ENCODE data around the gene PLEKHN1.

PLEKHN1 gene

GRCh38 chr1:966135-966703 lies at the start of gene PLEKHN1:
PLEKHN1 (plus strand) TSS chr1:966482; CDS start chr1:966532, 50 bp downstream.
- Mint-ChIP-seq H3K36me3 (ENCODE audit: insufficient read depth) (peaks cover 7% of the 10 kb centered on the region), H3K4me3 (peak within 1 kb of the TSS; percentile 76), H3K27me3 (no peaks in the 10 kb centered on the region), H3K27ac (ENCODE audit: low read depth) (peak within 1 kb of the TSS; percentile 22), H3K4me1 (no peaks in the 10 kb centered on the region), H3K9me3 (no peaks in the 10 kb centered on the region)
- DNase-seq (ENCODE audit: low spot score in 2 of 2) = no peak
- no peak for ATAC-seq (replicated peaks; ENCODE audit: extremely low read depth, poor library complexity, severe bottlenecking)

- DNase-seq (ENCODE audit: low spot score in 2 of 2) (no peak), ATAC-seq (replicated peaks; ENCODE audit: extremely low read depth, poor library complexity, severe bottlenecking) (no peak)
- no peak overlapping the region for H3K4me3 Mint-ChIP-seq
- H3K4me1 Mint-ChIP-seq = peaks cover 12% of the 10 kb centered on the region
- H3K36me3 Mint-ChIP-seq (ENCODE audit: insufficient read depth) = peaks cover 1% of the 10 kb centered on the region
- peaks cover 85% of the 10 kb centered on the region for H3K27me3 Mint-ChIP-seq
- H3K27ac Mint-ChIP-seq (ENCODE audit: low read depth) = no peak overlapping the region
- H3K9me3 Mint-ChIP-seq = no peaks in the 10 kb centered on the region
These were observed 49.2 kb upstream of the PLEKHN1 start for GRCh38 chr1:917076-917459.

- peaks cover 85% of the 10 kb centered on the region for H3K27me3 Mint-ChIP-seq
- H3K27ac Mint-ChIP-seq (ENCODE audit: low read depth) = no peak overlapping the region
- H3K9me3 Mint-ChIP-seq = no peaks in the 10 kb centered on the region
- peaks cover 8% of the 10 kb centered on the region for H3K4me1 Mint-ChIP-seq
- DNase-seq (ENCODE audit: low spot score in 2 of 2) (no peak), ATAC-seq (replicated peaks; ENCODE audit: extremely low read depth, poor library complexity, severe bottlenecking) (no peak)
- no peak overlapping the region for H3K4me3 Mint-ChIP-seq
- H3K36me3 Mint-ChIP-seq (ENCODE audit: insufficient read depth) = no peaks in the 10 kb centered on the region
These were observed 48.7 kb upstream of the PLEKHN1 start for GRCh38 chr1:917466-918091.

GRCh38 chr1:918353-918752 lies 47.9 kb upstream of the PLEKHN1 start:
- Mint-ChIP-seq H3K4me1 (peaks cover 10% of the 10 kb centered on the region), H3K4me3 (no peak overlapping the region), H3K27me3 (peaks cover 85% of the 10 kb centered on the region), H3K9me3 (no peaks in the 10 kb centered on the region), H3K36me3 (ENCODE audit: insufficient read depth) (peaks cover 2% of the 10 kb centered on the region), H3K27ac (ENCODE audit: low read depth) (no peak overlapping the region)
- ATAC-seq (replicated peaks; ENCODE audit: extremely low read depth, poor library complexity, severe bottlenecking) (no peak), DNase-seq (ENCODE audit: low spot score in 2 of 2) (no peak)

GRCh38 chr1:918843-919242 lies 47.4 kb upstream of the PLEKHN1 start:
- Mint-ChIP-seq H3K4me1 (peaks cover 10% of the 10 kb centered on the region), H3K27me3 (peaks cover 81% of the 10 kb centered on the region), H3K4me3 (no peak overlapping the region), H3K36me3 (ENCODE audit: insufficient read depth) (peaks cover 2% of the 10 kb centered on the region), H3K9me3 (no peaks in the 10 kb centered on the region), H3K27ac (ENCODE audit: low read depth) (no peak overlapping the region)
- ATAC-seq (replicated peaks; ENCODE audit: extremely low read depth, poor library complexity, severe bottlenecking) (no peak), DNase-seq (ENCODE audit: low spot score in 2 of 2) (no peak)

GRCh38 chr1:919271-919872 lies 46.9 kb upstream of the PLEKHN1 start:
- no peaks in the 10 kb centered on the region for H3K9me3 Mint-ChIP-seq
- H3K4me3 Mint-ChIP-seq = no peak overlapping the region
- DNase-seq (ENCODE audit: low spot score in 2 of 2) (no peak), ATAC-seq (replicated peaks; ENCODE audit: extremely low read depth, poor library complexity, severe bottlenecking) (no peak)
- H3K4me1 Mint-ChIP-seq = peaks cover 10% of the 10 kb centered on the region
- H3K27ac Mint-ChIP-seq (ENCODE audit: low read depth) = no peak overlapping the region
- peaks cover 2% of the 10 kb centered on the region for H3K36me3 Mint-ChIP-seq (ENCODE audit: insufficient read depth)
- H3K27me3 Mint-ChIP-seq = peaks cover 76% of the 10 kb centered on the region

- no peak for DNase-seq (ENCODE audit: low spot score in 2 of 2)
- H3K36me3 Mint-ChIP-seq (ENCODE audit: insufficient read depth) = peaks cover 2% of the 10 kb centered on the region
- ATAC-seq (replicated peaks; ENCODE audit: extremely low read depth, poor library complexity, severe bottlenecking) = no peak
- peaks cover 70% of the 10 kb centered on the region for H3K27me3 Mint-ChIP-seq
- no peak overlapping the region for H3K4me3 Mint-ChIP-seq
- peaks cover 10% of the 10 kb centered on the region for H3K4me1 Mint-ChIP-seq
- H3K9me3 Mint-ChIP-seq = no peaks in the 10 kb centered on the region
- H3K27ac Mint-ChIP-seq (ENCODE audit: low read depth) = no peak overlapping the region
These were observed 46.3 kb upstream of the PLEKHN1 start for GRCh38 chr1:920010-920409.

GRCh38 chr1:920521-920920 lies 45.8 kb upstream of the PLEKHN1 start:
- Mint-ChIP-seq H3K36me3 (ENCODE audit: insufficient read depth) (peaks cover 2% of the 10 kb centered on the region), H3K9me3 (no peaks in the 10 kb centered on the region), H3K27ac (ENCODE audit: low read depth) (no peak overlapping the region), H3K4me3 (no peak overlapping the region), H3K27me3 (peaks cover 64% of the 10 kb centered on the region), H3K4me1 (peaks cover 10% of the 10 kb centered on the region)
- no peak for DNase-seq (ENCODE audit: low spot score in 2 of 2)
- no peak for ATAC-seq (replicated peaks; ENCODE audit: extremely low read depth, poor library complexity, severe bottlenecking)

- H3K27me3 Mint-ChIP-seq = peaks cover 65% of the 10 kb centered on the region
- H3K4me3 Mint-ChIP-seq = no peak overlapping the region
- H3K4me1 Mint-ChIP-seq = peaks cover 10% of the 10 kb centered on the region
- no peak overlapping the region for H3K27ac Mint-ChIP-seq (ENCODE audit: low read depth)
- H3K9me3 Mint-ChIP-seq = no peaks in the 10 kb centered on the region
- peaks cover 2% of the 10 kb centered on the region for H3K36me3 Mint-ChIP-seq (ENCODE audit: insufficient read depth)
- ATAC-seq (replicated peaks; ENCODE audit: extremely low read depth, poor library complexity, severe bottlenecking) = peak; percentile 38
- DNase-seq (ENCODE audit: low spot score in 2 of 2) = no peak
These were observed 45.1 kb upstream of the PLEKHN1 start for GRCh38 chr1:921011-921837.

- DNase-seq (ENCODE audit: low spot score in 2 of 2) = peak in 1 of 2 donors; percentile 41
- H3K27ac Mint-ChIP-seq (ENCODE audit: low read depth) = no peak within 1 kb of the TSS
- H3K4me3 Mint-ChIP-seq = peak within 1 kb of the TSS; percentile 71
- H3K9me3 Mint-ChIP-seq = no peaks in the 10 kb centered on the region
- ATAC-seq (replicated peaks; ENCODE audit: extremely low read depth, poor library complexity, severe bottlenecking) = peak; percentile 29
- H3K27me3 Mint-ChIP-seq = peaks cover 68% of the 10 kb centered on the region
- H3K4me1 Mint-ChIP-seq = peaks cover 10% of the 10 kb centered on the region
- H3K36me3 Mint-ChIP-seq (ENCODE audit: insufficient read depth) = peaks cover 6% of the 10 kb centered on the region
These were observed 42.9 kb upstream of the PLEKHN1 start, which contains the start of gene SAMD11 for GRCh38 chr1:923131-923990. SAMD11 (plus strand) TSS chr1:923923; CDS start chr1:924432, 509 bp downstream.

GRCh38 chr1:923991-924655 lies 42.2 kb upstream of the PLEKHN1 start:
- H3K27me3 Mint-ChIP-seq = peaks cover 65% of the 10 kb centered on the region

More at GRCh38 chr1:923991-924655, 42.2 kb upstream of the PLEKHN1 start:
- Mint-ChIP-seq H3K4me3 (peak overlapping the region; percentile 45), H3K4me1 (peaks cover 10% of the 10 kb centered on the region), H3K27ac (ENCODE audit: low read depth) (no peak overlapping the region), H3K9me3 (no peaks in the 10 kb centered on the region), H3K36me3 (ENCODE audit: insufficient read depth) (peaks cover 6% of the 10 kb centered on the region)
- ATAC-seq (replicated peaks; ENCODE audit: extremely low read depth, poor library complexity, severe bottlenecking) (no peak), DNase-seq (ENCODE audit: low spot score in 2 of 2) (no peak)

All from central memory CD8-positive, alpha-beta T cell (primary cell).